Lower leg skin (tissue), 4 donors: ENCODE data around the gene CAPN8. TPM values are rescaled to one million over a fixed set of nuclear protein-coding genes. Genes with fewer than 3 reads are reported as not detected.

Source experiments
- DNase-seq, 2 donors: peaks; one replicate each; pipeline ENCODE4 v3.0.0-alpha.2; 2019; ENCODE audit warnings: low spot score in 2 of 2
- H3K4me3 ChIP-seq: fragments of 200-600 bp; sonication (generic); 2 replicates; pipeline ENCODE4 v1.5.1; 2017; ENCODE audit warnings: mild to moderate bottlenecking, low read depth; ENCODE audit not compliant: poor library complexity, severe bottlenecking
- POLR2A ChIP-seq, 2 donors: fragments of 450-650 bp; IDR thresholded peaks; one replicate each; pipeline ENCODE4 v1.6.1; 2016 to 2017; ENCODE audit warnings: antibody characterized with exemption in 2 of 2, mild to moderate bottlenecking in 1 of 2, moderate library complexity in 1 of 2
- WGBS, 2 donors: methylation state at CpG; one replicate each; pipeline ENCODE4 v1.1.5; 2018; 5-methylcytosine and 5-hydroxymethylcytosine counted together
- intact Hi-C: fragments of 100-400 bp; cut with DNase I; formaldehyde crosslinking; loops from one replicate; pipeline ENCODE4 v1.15.0; 2023; ENCODE audit warnings: low total_unique reads
- total RNA-seq, 4 donors: library from RNA; depleted of rRNA; stranded (reverse); fragments of >200 nt; gene quantifications; one replicate each; pipeline ENCODE4 v1.1.0, GENCODE V29; 2016
- TF ChIP-seq, protein P1 (sequence below), 3 donors: fragments of 450-650 bp; IDR thresholded peaks; one replicate each; pipeline ENCODE4 v1.5.1; 2016; ENCODE audit warnings: antibody characterized with exemption in 3 of 3, mild to moderate bottlenecking in 3 of 3, moderate library complexity in 2 of 3

The CAPN8 gene
- total RNA-seq: 1 to 10 TPM in 1 of 4 donors, under 1 TPM in 3; 0.27 to 2.4 (median 0.34) TPM

DNA sequence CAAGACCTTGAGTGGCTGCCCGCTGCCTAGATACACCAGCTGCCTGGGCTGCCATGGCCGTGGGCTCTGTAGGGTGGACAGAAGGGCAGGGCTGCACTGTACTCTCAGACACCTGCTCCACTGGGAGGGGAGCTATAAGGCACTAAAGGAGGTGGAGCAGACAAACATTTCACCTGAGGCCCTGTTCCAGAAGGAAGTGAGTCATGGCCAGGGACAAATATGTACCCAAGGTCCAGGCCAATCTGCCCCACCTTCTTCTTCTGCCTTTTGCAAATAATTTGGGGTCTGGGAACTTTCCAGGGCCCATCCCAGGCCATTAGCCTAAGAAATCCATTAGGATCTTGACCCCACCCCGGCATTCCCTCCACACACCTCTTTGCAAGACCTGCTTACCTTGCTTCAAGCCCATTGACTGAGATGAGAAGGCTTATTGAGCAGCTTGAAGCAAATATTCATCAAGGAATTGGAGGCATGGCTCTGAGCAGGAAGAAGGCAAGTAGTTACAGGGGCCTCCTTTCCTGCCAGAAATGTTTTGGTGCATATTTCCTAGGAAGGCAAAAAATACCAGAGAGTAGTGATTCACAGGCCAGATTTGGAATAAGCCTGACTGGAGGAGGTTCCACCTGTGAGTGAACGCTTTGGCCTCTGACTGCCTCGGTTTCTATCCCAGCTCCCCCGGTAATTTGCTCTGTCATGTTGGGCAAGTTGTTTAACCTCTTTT, at the start of gene CAPN8:
TSS of gene CAPN8 (minus strand) at position 110 of the 721 bp plus-strand sequence. CDS start at position 55, 55 bp downstream.
- H3K4me3 ChIP-seq: no peak within 1 kb of the TSS
- no peak for TF ChIP-seq POLR2A (IDR thresholded peaks at IDR 0.05)
- TF ChIP-seq, protein P1, sequence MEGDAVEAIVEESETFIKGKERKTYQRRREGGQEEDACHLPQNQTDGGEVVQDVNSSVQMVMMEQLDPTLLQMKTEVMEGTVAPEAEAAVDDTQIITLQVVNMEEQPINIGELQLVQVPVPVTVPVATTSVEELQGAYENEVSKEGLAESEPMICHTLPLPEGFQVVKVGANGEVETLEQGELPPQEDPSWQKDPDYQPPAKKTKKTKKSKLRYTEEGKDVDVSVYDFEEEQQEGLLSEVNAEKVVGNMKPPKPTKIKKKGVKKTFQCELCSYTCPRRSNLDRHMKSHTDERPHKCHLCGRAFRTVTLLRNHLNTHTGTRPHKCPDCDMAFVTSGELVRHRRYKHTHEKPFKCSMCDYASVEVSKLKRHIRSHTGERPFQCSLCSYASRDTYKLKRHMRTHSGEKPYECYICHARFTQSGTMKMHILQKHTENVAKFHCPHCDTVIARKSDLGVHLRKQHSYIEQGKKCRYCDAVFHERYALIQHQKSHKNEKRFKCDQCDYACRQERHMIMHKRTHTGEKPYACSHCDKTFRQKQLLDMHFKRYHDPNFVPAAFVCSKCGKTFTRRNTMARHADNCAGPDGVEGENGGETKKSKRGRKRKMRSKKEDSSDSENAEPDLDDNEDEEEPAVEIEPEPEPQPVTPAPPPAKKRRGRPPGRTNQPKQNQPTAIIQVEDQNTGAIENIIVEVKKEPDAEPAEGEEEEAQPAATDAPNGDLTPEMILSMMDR (IDR thresholded peaks at IDR 0.05): no peak
- DNase-seq: no peak
- WGBS, 2 donors: 48 to 49% methylated on average over 6 of the region's 6 CpGs
- intact Hi-C loops: no loop called here

DNA sequence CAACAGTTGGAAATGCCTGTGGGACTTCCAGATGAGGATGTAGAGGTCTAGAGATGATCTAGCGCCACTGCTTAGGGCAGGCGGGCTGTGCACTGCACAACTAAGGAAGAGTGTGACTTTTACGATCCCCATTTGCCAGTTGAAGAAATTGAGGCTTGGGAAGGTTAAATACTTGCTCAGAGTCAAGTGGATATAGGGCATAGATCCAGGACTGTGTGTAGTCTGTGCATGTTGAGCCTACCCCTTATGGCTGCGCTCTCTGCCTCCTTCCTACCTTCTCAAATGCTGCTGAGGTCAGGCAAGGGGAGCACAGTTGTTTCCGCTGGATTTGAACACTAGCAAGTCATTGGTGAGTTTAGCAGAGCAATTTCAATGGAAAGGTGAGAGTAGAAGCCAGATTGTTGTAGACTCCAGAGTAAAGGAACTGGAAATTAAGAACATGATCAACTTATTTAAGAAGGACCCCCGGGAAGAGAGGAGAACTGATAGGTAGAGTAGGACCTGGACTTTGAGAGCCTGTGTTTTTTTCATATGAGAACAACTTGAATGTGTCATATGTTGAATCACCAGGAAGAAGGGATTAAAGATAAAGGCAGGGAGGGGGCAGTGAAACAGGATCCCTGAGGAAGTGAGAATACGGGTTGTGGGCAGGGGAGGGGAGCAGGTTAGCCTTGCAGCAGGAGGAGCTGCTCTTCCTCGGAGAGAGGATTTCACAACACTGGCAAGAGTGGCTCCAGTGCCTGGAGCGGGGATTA, 49.5 kb upstream of the CAPN8 start:
- intact Hi-C loops: loop anchor here (5.0 kb wide), 1 partner anchor 32 kb away; no protein-coding TSS in a partner anchor
- 61 to 62% methylated on average over 9 of the region's 9 CpGs for WGBS, 2 donors
- TF ChIP-seq POLR2A (IDR thresholded peaks at IDR 0.05): no peak
- TF ChIP-seq, protein P1 (IDR thresholded peaks at IDR 0.05): no peak
- DNase-seq: no peak
- no peak overlapping the region for H3K4me3 ChIP-seq

DNA sequence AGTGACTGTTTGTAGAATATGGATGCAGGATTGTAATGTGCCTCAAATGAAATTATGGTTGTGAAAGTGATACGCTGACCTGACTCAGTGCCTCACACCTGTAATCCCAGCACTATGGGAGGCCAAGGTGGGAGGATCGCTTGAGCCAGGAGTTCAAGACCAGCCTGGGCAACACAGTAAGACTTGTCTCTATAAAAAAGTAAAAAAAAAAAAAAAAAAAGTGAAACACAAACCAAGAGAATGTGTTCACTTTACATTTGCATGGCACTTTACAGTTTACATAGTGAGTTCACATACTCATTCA, 48.9 kb upstream of the CAPN8 start:
- intact Hi-C loops: loop anchor here (5.0 kb wide), 1 partner anchor 33 kb away; no protein-coding TSS in a partner anchor
- 92 to 94% methylated on average over 2 of the region's 2 CpGs for WGBS, 2 donors
- no peak for DNase-seq
- no peak overlapping the region for H3K4me3 ChIP-seq
- TF ChIP-seq, protein P1 (IDR thresholded peaks at IDR 0.05): no peak
- no peak for TF ChIP-seq POLR2A (IDR thresholded peaks at IDR 0.05)

DNA sequence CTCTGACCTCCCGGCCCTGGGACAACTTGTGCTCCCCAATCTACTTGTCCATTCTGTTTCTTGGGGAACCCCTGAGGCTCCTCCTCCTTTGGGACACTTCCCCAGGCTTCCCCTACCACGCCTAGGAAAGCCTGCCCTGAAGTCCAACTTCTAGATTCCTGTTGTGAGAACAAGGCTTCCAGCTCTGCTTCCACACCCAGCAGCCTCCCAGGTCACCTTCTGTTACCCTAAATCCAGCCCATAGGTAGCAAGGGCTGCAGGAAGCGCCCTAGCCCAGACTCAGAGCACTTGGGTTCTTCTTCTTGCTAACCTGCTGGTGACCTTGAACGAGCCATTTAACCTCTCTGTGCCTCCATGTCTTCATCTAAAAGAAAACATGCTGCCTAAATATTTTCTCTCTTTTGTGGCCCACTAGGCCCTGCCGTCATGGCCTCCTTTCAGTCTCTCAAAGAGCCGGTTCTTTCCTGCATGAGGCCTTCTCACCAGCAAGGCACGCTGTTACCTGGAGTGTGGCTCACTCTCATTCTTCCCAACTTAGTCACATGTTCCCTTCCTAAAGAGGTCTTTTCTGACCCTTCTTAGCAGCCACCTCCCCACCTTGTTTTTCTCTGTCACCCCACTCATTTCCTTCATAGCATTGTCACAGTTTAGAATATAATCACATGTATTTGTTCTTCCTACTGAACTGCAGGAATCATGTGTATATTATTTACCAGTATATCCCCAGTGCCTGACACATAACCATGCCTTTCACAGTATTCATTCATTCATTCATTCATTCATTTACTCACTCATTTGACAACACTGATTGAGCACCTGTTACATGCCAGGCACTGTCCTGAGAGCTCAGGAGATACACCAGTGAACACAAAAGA, 48.3 kb upstream of the CAPN8 start:
- intact Hi-C loops: loop anchor here (5.0 kb wide), 1 partner anchor 34 kb away; no protein-coding TSS in a partner anchor
- DNase-seq: no peak
- peak overlapping the region; percentile 83 for H3K4me3 ChIP-seq
- no peak for TF ChIP-seq POLR2A (IDR thresholded peaks at IDR 0.05)
- TF ChIP-seq, protein P1 (IDR thresholded peaks at IDR 0.05): no peak
- WGBS, 2 donors: 25 to 31% methylated on average over 7 of the region's 7 CpGs

DNA sequence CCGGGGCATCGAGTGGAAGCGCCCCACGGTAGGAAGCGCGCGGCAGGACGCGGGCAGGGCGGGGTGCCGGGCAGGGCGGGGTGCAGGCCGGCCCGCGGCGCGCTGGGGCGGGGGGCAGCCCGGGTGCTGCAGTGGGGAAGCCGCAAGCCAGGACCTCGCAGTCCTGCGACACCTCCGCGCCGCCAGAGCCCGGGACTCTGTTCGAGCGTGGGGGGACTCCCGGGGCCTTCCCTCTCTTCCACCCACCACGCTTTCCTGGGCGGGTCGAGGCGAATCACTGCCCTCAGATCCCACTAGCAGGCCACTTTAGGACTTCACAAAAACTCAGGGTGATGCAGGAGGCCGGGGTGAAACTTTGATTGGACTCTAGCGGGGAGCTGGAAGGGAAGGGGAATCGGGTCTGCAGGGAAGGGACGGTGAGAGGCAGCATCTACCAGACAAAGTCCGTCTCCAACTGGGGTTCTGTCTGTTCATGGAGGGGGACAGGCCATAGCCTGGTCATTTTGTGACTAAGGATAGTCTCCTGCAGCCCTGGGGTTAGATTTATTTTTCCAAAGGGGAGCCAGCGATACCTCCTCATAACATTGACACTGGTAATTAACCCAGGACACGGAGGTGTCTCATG, 47.5 kb upstream of the CAPN8 start:
- intact Hi-C loops: loop anchor here (5.0 kb wide), 1 partner anchor 34 kb away; no protein-coding TSS in a partner anchor
- 1 to 2% methylated on average over 17 to 21 of the region's 40 CpGs for WGBS, 2 donors
- peak in 1 of 2 donors; percentile 90 for DNase-seq
- peak overlapping the region; percentile 83 for H3K4me3 ChIP-seq
- no peak for TF ChIP-seq POLR2A (IDR thresholded peaks at IDR 0.05)
- TF ChIP-seq, protein P1 (IDR thresholded peaks at IDR 0.05): no peak
